Stimulated activated CD4-positive, alpha-beta T cell treated with anti-CD3 and anti-CD28 coated beads, Interleukin-1b, Interleukin-23, amount 100 ng/mL, for 24 hours (primary cell): Measurements from ENCODE around the gene TCF15.

Experiments used
- DNase-seq, 4 experiments: peaks; one replicate each; pipeline ENCODE4 v3.0.0-alpha.2; 2020; ENCODE audit warnings: low read depth in 4 of 4, low spot score in 1 of 4

The TCF15 gene

DNA sequence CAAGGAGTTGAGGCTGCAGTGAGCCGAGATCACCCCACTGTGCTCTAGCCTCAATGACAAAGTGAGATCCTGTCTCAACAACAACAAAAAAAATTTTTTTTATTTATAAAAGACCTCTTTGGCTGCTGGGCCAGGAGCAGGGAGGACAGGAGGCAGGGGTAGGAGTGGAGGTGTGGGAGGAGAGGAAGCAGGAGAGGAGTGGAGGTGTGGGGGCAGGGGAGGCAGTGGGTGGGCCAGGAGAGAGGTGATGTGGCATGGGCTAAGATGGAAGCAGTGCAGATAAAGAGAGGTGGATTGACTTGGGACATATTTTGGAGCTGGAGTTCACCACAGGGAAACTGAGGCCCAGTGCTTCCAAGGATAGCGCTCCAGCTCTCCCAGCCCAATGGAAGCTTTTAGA lies 53.1 kb downstream of the TCF15 start:
- DNase-seq, result no peak

DNA sequence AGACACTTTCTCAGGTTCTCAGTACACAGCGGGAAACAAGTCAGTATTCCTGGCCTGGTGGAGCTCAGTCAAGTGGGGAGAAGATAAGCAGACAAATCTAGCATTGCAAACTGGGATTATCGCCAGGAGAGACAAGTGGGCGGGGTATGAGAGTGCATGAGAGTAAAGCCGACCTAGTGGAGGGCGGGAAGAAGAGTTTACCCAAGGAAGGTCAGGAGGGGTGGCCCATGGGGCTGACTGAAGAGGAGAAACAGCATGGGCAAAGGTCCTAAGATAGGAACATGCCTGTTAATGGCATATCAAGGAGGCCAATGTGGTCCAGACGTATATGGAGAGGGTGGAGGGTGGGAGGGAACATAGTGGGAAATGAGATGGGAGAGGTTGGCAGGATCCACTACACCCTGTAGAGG lies 54.1 kb downstream of the TCF15 start:
- DNase-seq, result no peak
